SK-N-SH (cell line): ENCODE results near the gene KMT2A. TPM values are rescaled to one million over a fixed set of nuclear protein-coding genes. Genes with fewer than 3 reads are reported as not detected.

Source experiments
- CTCF ChIA-PET: fragments of 300-600, 350-600 bp; formaldehyde crosslinking; extraction: SDS; loops from one replicate; lab custom pipeline; 2021; lab: Yijun Ruan, JAX
- POLR2A ChIA-PET: fragments of 350-600 bp; sonication (Branson Sonifier 250); formaldehyde crosslinking; extraction: SDS; loops from one replicate; lab custom pipeline; 2020; ENCODE audit warnings: antibody characterized with exemption, inconsistent platforms; lab: Yijun Ruan, JAX
- DNase-seq: peaks from one replicate; pipeline ENCODE4 v3.0.0; 2012
- H2AFZ ChIP-seq: fragments of 200-600 bp; sonication (generic); 2 replicates; pipeline ENCODE4 v1.8.1; 2016; ENCODE audit warnings: antibody characterized with exemption, mild to moderate bottlenecking, low read depth
- H3F3A ChIP-seq: fragments of 200-600 bp; sonication (generic); replicated peaks from 2 replicates; pipeline ENCODE3; 2016; ENCODE audit warnings: antibody characterized with exemption, mild to moderate bottlenecking; ENCODE audit not compliant: insufficient read depth
- H3K27ac ChIP-seq, 2 experiments: fragments of 200-500 bp in 1 of 2; fragments of 200-600 bp in 1 of 2; sonication (Bioruptor generic) in 1 of 2; sonication (generic), shearing (Covaris generic) in 1 of 2; 2 replicates each; pipeline versions ENCODE4 v1.5.1 to v1.6.1; 2014 to 2016; ENCODE audit warnings: low read depth in 2 of 2, inconsistent platforms in 1 of 2, low read length in 1 of 2, mild to moderate bottlenecking in 1 of 2, mixed read lengths in 1 of 2
- H3K27me3 ChIP-seq: fragments of 200-600 bp; sonication (generic), shearing (Covaris generic); 2 replicates; pipeline ENCODE4 v1.6.1; 2016; ENCODE audit warnings: mixed run types; ENCODE audit not compliant: insufficient read depth
- H3K36me3 ChIP-seq, 2 experiments: fragments of 200-500 bp in 1 of 2; fragments of 200-600 bp in 1 of 2; sonication (Bioruptor generic) in 1 of 2; sonication (generic) in 1 of 2; replicated peaks in 1 of 2; 2 replicates each; pipeline versions ENCODE3 to v1.5.1; 2014 to 2016; ENCODE audit warnings: low read length in 1 of 2, mild to moderate bottlenecking in 1 of 2; ENCODE audit not compliant: insufficient read depth in 2 of 2, control insufficient read depth in 1 of 2
- H3K4me1 ChIP-seq, 2 experiments: fragments of 200-500 bp in 1 of 2; fragments of 200-600 bp in 1 of 2; sonication (Bioruptor generic) in 1 of 2; sonication (generic), shearing (Covaris generic) in 1 of 2; 2 replicates each; pipeline versions ENCODE4 v1.5.1 to v1.6.1; 2014 to 2016; ENCODE audit warnings: low read depth in 1 of 2, low read length in 1 of 2, mixed run types in 1 of 2; ENCODE audit not compliant: insufficient read depth in 2 of 2, control insufficient read depth in 1 of 2
- H3K4me2 ChIP-seq: fragments of 200-600 bp; sonication (generic), shearing (Covaris generic); 2 replicates; pipeline ENCODE4 v1.6.1; 2017; ENCODE audit warnings: mixed run types
- H3K4me3 ChIP-seq, 2 experiments: fragments of 200-500 bp in 1 of 2; fragments of 200-600 bp in 1 of 2; sonication (Bioruptor generic) in 1 of 2; sonication (generic), shearing (Covaris generic) in 1 of 2; 2 replicates each; pipeline versions ENCODE4 v1.5.1 to v1.8.1; 2014 to 2016; ENCODE audit warnings: low read depth in 2 of 2, inconsistent platforms in 1 of 2, low read length in 1 of 2, mild to moderate bottlenecking in 1 of 2, mixed read lengths in 1 of 2, moderate library complexity in 1 of 2
- H3K79me2 ChIP-seq: fragments of 200-600 bp; sonication (generic); 2 replicates; pipeline ENCODE4 v1.8.1; 2017; ENCODE audit warnings: mild to moderate bottlenecking; ENCODE audit not compliant: insufficient read depth
- H3K9ac ChIP-seq: fragments of 200-600 bp; sonication (generic); 2 replicates; pipeline ENCODE4 v1.6.1; 2017; ENCODE audit warnings: mixed run types
- H3K9me2 ChIP-seq: fragments of 200-600 bp; sonication (generic); 2 replicates; pipeline ENCODE4 v1.6.1; 2017; ENCODE audit warnings: mixed run types
- H3K9me3 ChIP-seq: fragments of 200-600 bp; sonication (generic); 2 replicates; pipeline ENCODE4 v1.6.1; 2017; ENCODE audit warnings: mixed run types, mild to moderate bottlenecking, moderate library complexity
- H4K20me1 ChIP-seq: fragments of 200-600 bp; sonication (generic); 2 replicates; pipeline ENCODE4 v1.6.1; 2017; ENCODE audit warnings: mild to moderate bottlenecking, mixed run types; ENCODE audit not compliant: insufficient read depth
- EP300 ChIP-seq, 2 experiments: IDR thresholded peaks; 2 replicates each; pipeline versions ENCODE4 v1.4.0 to v1.6.1; 2012; ENCODE audit warnings: borderline replicate concordance in 1 of 2, low read depth in 1 of 2, low read length in 1 of 2
- EZH2phosphoT487 ChIP-seq: fragments of 200-600 bp; sonication (generic); IDR thresholded peaks from 2 replicates; pipeline ENCODE4 v1.6.1; 2017; ENCODE audit warnings: low read depth, mixed run types, mild to moderate bottlenecking, antibody characterized with exemption, moderate library complexity, borderline replicate concordance
- FOXJ3 ChIP-seq: sonication (generic); formaldehyde crosslinking; IDR thresholded peaks from 2 replicates; pipeline ENCODE4 v1.5.1; 2020; ENCODE audit warnings: mild to moderate bottlenecking, missing genetic modification reagents
- GATA2 ChIP-seq: sonication (generic); formaldehyde crosslinking; IDR thresholded peaks from 2 replicates; pipeline ENCODE4 v1.5.0; 2020; ENCODE audit warnings: mild to moderate bottlenecking, missing genetic modification reagents
- MXI1 ChIP-seq: IDR thresholded peaks from 2 replicates; pipeline ENCODE4 v1.6.1; 2012; ENCODE audit warnings: mild to moderate bottlenecking, low read depth, low read length, improper control_type of control experiment
- NFIC ChIP-seq: IDR thresholded peaks from 2 replicates; pipeline ENCODE4 v1.4.0; 2012; ENCODE audit warnings: borderline replicate concordance
- NRF1 ChIP-seq: IDR thresholded peaks from 2 replicates; pipeline ENCODE4 v1.6.1; 2012; ENCODE audit warnings: low read depth, mild to moderate bottlenecking, low read length
- POLR2AphosphoS5 ChIP-seq: IDR thresholded peaks from 2 replicates; pipeline ENCODE4 v1.6.1; 2012; ENCODE audit warnings: low read depth, low read length
- RXRA ChIP-seq: IDR thresholded peaks from 2 replicates; pipeline ENCODE4 v1.4.0; 2012; ENCODE audit warnings: low read depth, mild to moderate bottlenecking, borderline replicate concordance
- TAF1 ChIP-seq: IDR thresholded peaks from 2 replicates; pipeline ENCODE4 v1.6.1; 2012; ENCODE audit warnings: low read depth, mild to moderate bottlenecking, low read length, moderate library complexity, borderline replicate concordance
- TCF12 ChIP-seq: IDR thresholded peaks from 2 replicates; pipeline ENCODE4 v1.4.0; 2012
- TEAD4 ChIP-seq: IDR thresholded peaks from 2 replicates; pipeline ENCODE4 v1.4.0; 2012; ENCODE audit warnings: mild to moderate bottlenecking, borderline replicate concordance; ENCODE audit not compliant: insufficient read depth
- WGBS: methylation state at CpG from one replicate; pipeline ENCODE4 v1.1.6; 2017; ENCODE audit warnings: low lambda C conversion rate; 5-methylcytosine and 5-hydroxymethylcytosine counted together
- polyA plus RNA-seq, 3 experiments: library from polyadenylated mRNA; depleted of rRNA; stranded (reverse); fragments of >200 nt; gene quantifications; 2 replicates each; pipeline ENCODE4 v1.2.3, GENCODE V29; 2012
- TF ChIP-seq, protein P1 (sequence below): IDR thresholded peaks from 2 replicates; pipeline ENCODE4 v1.6.1; 2012; ENCODE audit warnings: mild to moderate bottlenecking, low read depth, low read length, moderate library complexity
- TF ChIP-seq, protein P2 (sequence below): IDR thresholded peaks from 2 replicates; pipeline ENCODE4 v1.4.0; 2012; ENCODE audit warnings: low read depth, borderline replicate concordance
- TF ChIP-seq, protein P3 (sequence below): fragments of 150-350 bp; IDR thresholded peaks from 2 replicates; pipeline ENCODE4 v1.6.1; 2016; ENCODE audit warnings: mild to moderate bottlenecking, low read depth, low read length
- TF ChIP-seq, protein P4 (sequence below): IDR thresholded peaks from 2 replicates; pipeline ENCODE4 v1.4.0; 2012; ENCODE audit warnings: low read depth, borderline replicate concordance
- TF ChIP-seq, protein P5 (sequence below): IDR thresholded peaks from 2 replicates; pipeline ENCODE4; 2012

The KMT2A gene
- polyA plus RNA-seq, 1 of the 3 experiments (the other 2 are of a cell fraction): 15.7 TPM

DNA sequence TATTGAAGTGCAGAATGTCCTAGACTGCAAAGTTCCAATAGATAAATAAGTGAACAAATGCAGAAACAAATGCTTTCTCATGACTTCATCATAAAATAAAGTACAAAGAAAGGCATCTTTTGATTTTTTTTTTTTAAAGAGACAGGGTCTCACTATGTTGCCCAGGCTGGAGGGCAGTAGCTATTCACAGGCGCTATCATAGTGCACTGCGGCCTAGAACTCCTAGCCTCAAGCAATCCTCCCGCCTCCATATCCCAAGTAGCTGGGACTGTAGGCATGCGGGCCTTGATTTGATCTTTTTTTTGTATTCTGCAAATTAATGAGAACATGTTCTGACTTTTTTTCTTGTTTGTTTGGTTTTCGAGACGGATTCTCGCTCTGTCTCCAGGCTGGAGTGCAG is 138.3 kb downstream of the KMT2A start:
- Histone ChIP-seq H3K36me3 (peaks cover 0 to 14% of the 10 kb centered on the region in 2 experiments), H3K79me2 (peaks cover 80% of the 10 kb centered on the region), H4K20me1 (peaks cover 66% of the 10 kb centered on the region), H3K27me3 (no peaks in the 10 kb centered on the region), H2AFZ (no peak overlapping the region), H3K27ac (no peak overlapping the region), H3F3A (no peaks in the 10 kb centered on the region)
- no peak for TF ChIP-seq RXRA
- no peak for TF ChIP-seq EZH2phosphoT487
- TF ChIP-seq POLR2AphosphoS5: no peak
- no peak for TF ChIP-seq NFIC
- no peak for TF ChIP-seq NRF1
- TF ChIP-seq TEAD4: no peak
- no peak for TF ChIP-seq GATA2 (CRISPR knock-in tag)
- no peak for TF ChIP-seq TCF12
- TF ChIP-seq, protein P1, sequence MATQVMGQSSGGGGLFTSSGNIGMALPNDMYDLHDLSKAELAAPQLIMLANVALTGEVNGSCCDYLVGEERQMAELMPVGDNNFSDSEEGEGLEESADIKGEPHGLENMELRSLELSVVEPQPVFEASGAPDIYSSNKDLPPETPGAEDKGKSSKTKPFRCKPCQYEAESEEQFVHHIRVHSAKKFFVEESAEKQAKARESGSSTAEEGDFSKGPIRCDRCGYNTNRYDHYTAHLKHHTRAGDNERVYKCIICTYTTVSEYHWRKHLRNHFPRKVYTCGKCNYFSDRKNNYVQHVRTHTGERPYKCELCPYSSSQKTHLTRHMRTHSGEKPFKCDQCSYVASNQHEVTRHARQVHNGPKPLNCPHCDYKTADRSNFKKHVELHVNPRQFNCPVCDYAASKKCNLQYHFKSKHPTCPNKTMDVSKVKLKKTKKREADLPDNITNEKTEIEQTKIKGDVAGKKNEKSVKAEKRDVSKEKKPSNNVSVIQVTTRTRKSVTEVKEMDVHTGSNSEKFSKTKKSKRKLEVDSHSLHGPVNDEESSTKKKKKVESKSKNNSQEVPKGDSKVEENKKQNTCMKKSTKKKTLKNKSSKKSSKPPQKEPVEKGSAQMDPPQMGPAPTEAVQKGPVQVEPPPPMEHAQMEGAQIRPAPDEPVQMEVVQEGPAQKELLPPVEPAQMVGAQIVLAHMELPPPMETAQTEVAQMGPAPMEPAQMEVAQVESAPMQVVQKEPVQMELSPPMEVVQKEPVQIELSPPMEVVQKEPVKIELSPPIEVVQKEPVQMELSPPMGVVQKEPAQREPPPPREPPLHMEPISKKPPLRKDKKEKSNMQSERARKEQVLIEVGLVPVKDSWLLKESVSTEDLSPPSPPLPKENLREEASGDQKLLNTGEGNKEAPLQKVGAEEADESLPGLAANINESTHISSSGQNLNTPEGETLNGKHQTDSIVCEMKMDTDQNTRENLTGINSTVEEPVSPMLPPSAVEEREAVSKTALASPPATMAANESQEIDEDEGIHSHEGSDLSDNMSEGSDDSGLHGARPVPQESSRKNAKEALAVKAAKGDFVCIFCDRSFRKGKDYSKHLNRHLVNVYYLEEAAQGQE: no peak
- TF ChIP-seq FOXJ3 (CRISPR knock-in tag): no peak
- TF ChIP-seq, protein P2, sequence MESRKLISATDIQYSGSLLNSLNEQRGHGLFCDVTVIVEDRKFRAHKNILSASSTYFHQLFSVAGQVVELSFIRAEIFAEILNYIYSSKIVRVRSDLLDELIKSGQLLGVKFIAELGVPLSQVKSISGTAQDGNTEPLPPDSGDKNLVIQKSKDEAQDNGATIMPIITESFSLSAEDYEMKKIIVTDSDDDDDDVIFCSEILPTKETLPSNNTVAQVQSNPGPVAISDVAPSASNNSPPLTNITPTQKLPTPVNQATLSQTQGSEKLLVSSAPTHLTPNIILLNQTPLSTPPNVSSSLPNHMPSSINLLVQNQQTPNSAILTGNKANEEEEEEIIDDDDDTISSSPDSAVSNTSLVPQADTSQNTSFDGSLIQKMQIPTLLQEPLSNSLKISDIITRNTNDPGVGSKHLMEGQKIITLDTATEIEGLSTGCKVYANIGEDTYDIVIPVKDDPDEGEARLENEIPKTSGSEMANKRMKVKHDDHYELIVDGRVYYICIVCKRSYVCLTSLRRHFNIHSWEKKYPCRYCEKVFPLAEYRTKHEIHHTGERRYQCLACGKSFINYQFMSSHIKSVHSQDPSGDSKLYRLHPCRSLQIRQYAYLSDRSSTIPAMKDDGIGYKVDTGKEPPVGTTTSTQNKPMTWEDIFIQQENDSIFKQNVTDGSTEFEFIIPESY: no peak
- TF ChIP-seq MXI1: no peak
- TF ChIP-seq, protein P3, sequence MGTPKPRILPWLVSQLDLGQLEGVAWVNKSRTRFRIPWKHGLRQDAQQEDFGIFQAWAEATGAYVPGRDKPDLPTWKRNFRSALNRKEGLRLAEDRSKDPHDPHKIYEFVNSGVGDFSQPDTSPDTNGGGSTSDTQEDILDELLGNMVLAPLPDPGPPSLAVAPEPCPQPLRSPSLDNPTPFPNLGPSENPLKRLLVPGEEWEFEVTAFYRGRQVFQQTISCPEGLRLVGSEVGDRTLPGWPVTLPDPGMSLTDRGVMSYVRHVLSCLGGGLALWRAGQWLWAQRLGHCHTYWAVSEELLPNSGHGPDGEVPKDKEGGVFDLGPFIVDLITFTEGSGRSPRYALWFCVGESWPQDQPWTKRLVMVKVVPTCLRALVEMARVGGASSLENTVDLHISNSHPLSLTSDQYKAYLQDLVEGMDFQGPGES: no peak
- TF ChIP-seq, protein P4, sequence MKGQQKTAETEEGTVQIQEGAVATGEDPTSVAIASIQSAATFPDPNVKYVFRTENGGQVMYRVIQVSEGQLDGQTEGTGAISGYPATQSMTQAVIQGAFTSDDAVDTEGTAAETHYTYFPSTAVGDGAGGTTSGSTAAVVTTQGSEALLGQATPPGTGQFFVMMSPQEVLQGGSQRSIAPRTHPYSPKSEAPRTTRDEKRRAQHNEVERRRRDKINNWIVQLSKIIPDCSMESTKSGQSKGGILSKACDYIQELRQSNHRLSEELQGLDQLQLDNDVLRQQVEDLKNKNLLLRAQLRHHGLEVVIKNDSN: no peak
- TF ChIP-seq, protein P5, sequence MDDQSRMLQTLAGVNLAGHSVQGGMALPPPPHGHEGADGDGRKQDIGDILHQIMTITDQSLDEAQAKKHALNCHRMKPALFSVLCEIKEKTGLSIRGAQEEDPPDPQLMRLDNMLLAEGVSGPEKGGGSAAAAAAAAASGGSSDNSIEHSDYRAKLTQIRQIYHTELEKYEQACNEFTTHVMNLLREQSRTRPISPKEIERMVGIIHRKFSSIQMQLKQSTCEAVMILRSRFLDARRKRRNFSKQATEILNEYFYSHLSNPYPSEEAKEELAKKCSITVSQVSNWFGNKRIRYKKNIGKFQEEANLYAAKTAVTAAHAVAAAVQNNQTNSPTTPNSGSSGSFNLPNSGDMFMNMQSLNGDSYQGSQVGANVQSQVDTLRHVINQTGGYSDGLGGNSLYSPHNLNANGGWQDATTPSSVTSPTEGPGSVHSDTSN: no peak
- TF ChIP-seq EP300 (IDR thresholded peaks at IDR 0.05; ENCODE audit: borderline replicate concordance in 1 of 2, low read depth in 1 of 2, low read length in 1 of 2): no peak
- TF ChIP-seq TAF1: no peak
- TF ChIP-seq, all 33 proteins: peak for 0
- Histone ChIP-seq H3K9me3 (no peaks in the 10 kb centered on the region), H3K4me2 (peak overlapping the region; percentile 77), H3K4me1 (peaks cover 6 to 12% of the 10 kb centered on the region in 2 experiments; a peak in 3 of 4 replicates), H3K9me2 (no peaks in the 10 kb centered on the region), H3K4me3 (peak overlapping the region in 1 of 2 experiments; percentile 85; a peak in 1 of 4 replicates), H3K9ac (peak overlapping the region; percentile 100; the same call in 1 of the 2 replicates)
- ChIA-PET POLR2A (no interaction called here), CTCF (interaction anchor here (1.0 kb wide), 1 partner anchor 21 kb away, joined by 3 read pairs; no protein-coding TSS in a partner anchor)
- no peak for DNase-seq
- WGBS: 93% methylated on average over 7 of the region's 7 CpGs
